ENCODE data around the gene MSANTD2.

MSANTD2 gene

DNA sequence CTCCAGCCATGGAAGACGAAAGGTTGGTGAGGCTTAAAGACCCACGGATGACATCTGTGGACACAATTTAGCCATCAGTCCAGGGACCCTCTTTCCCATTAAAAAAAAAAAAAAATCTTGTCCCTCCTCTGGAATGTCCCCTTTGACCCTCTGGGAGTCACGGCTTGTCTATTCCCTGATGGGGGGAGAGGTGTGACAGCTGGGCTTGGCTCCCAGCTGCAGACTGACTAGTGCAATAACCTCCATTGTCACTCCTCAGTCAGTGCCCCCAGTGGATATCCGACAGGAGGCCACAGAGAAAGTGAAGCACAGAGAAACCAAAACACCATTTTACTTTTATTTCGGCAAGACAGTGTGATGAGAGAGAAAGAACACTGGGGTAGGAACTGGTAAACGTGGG is 45.5 kb downstream of the MSANTD2 start:
- no peak overlapping the region for H3K4me3 ChIP-seq (ENCODE audit: control insufficient read depth, low read depth, low read length)
- TF ChIP-seq, protein P1, sequence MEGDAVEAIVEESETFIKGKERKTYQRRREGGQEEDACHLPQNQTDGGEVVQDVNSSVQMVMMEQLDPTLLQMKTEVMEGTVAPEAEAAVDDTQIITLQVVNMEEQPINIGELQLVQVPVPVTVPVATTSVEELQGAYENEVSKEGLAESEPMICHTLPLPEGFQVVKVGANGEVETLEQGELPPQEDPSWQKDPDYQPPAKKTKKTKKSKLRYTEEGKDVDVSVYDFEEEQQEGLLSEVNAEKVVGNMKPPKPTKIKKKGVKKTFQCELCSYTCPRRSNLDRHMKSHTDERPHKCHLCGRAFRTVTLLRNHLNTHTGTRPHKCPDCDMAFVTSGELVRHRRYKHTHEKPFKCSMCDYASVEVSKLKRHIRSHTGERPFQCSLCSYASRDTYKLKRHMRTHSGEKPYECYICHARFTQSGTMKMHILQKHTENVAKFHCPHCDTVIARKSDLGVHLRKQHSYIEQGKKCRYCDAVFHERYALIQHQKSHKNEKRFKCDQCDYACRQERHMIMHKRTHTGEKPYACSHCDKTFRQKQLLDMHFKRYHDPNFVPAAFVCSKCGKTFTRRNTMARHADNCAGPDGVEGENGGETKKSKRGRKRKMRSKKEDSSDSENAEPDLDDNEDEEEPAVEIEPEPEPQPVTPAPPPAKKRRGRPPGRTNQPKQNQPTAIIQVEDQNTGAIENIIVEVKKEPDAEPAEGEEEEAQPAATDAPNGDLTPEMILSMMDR (conservative IDR thresholded peaks at IDR 0.05; ENCODE audit: control insufficient read depth, insufficient read depth, low read depth, low read length): no peak
- DNase-seq (ENCODE audit: low read depth): no peak

DNA sequence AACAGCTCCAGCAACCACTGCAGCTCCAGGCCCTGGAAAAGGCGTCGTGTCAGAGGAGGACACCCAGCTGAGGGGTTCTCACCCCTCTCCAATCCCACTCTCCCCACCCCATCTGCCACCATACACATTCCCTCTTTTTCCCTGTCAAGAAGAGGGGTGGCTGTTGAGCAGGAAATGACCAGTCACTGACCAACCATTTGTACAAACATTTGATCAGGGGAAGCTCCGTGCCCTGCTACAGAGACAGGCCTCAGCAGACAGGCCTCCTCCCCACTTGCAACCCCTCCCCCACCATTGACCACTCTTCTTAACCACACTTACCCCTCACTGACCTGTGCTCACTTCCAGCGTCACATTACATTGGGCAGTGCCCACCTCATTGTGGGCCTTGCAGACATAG is 45.9 kb downstream of the MSANTD2 start:
- no peak for DNase-seq (ENCODE audit: low read depth)
- H3K4me3 ChIP-seq (ENCODE audit: control insufficient read depth, low read depth, low read length): no peak overlapping the region
- TF ChIP-seq, protein P1 (conservative IDR thresholded peaks at IDR 0.05; ENCODE audit: control insufficient read depth, insufficient read depth, low read depth, low read length): no peak

DNA sequence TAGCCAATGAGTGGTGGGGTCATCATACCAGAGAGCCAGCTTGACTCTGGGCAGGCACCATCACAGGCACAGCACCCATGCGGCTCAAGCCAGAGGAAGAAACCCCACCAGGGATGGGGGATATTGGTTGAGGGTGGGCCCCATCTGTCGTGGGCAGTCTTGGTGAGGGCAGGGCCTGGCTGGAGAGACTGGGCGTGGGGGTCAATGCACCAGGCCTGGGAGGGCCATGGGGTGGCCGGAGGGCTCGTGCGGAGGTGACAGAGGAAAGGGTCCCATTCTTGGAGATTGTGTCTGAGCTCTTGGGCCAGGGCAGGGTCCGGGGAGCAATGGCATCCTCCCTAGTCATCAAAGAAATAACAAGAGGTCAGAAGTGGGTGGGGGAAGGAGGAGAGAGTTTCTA is 46.6 kb downstream of the MSANTD2 start:
- TF ChIP-seq, protein P1 (conservative IDR thresholded peaks at IDR 0.05; ENCODE audit: control insufficient read depth, insufficient read depth, low read depth, low read length): no peak
- no peak for DNase-seq (ENCODE audit: low read depth)
- no peak overlapping the region for H3K4me3 ChIP-seq (ENCODE audit: control insufficient read depth, low read depth, low read length)

DNA sequence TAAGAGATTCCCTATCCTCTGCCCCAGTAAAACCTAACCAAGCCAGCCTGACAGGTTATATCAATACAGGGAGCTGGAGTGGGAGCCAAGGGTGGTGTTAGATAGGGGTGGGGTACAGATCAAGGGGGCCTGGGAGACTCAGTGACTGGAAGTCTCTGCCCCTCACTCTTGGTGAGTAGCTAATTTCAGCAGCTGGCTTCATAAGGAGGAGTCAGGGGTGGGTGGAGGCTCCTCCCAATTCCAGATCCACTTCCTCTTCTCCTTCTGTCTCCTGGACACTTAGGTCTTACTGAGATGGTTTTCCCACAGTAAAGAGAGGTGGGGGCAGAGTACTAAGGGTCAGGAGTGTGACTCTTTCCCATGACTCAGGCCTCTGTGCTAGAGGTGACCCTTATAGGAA is 47.0 kb downstream of the MSANTD2 start:
- no peak overlapping the region for H3K4me3 ChIP-seq (ENCODE audit: control insufficient read depth, low read depth, low read length)
- TF ChIP-seq, protein P1 (conservative IDR thresholded peaks at IDR 0.05; ENCODE audit: control insufficient read depth, insufficient read depth, low read depth, low read length): no peak
- no peak for DNase-seq (ENCODE audit: low read depth)

DNA sequence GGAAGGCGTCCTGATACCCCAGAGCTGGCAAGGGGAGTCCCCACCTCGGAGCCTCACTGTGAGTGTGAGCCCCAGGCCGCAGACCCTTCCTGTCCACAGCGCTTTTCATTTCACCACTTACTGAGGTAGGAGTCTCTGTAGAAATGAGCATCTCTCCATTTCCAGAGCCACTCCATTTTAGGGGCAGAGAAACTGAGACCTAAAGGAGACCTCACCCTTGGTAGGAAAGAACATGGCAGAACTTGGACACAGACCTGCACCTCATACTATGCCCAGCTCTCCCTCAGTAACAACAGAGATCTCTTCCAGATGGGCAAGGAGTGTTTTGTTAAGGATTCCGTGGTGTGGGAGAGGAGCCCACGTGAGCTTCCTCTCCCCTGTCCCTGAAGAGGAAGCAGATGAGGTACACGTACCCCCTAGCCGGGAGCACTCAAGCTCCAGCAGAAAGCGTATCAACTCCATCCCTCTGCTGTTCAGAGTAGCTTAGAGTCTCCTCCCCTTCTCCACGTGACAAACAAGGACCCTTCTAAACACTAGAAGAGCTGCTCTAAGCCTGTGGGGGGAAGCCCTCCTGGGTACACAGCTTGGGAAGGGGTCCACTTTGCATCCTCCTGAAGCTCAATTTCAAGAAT is 47.6 kb downstream of the MSANTD2 start:
- TF ChIP-seq, protein P1 (conservative IDR thresholded peaks at IDR 0.05; ENCODE audit: control insufficient read depth, insufficient read depth, low read depth, low read length): no peak
- no peak for DNase-seq (ENCODE audit: low read depth)
- H3K4me3 ChIP-seq (ENCODE audit: control insufficient read depth, low read depth, low read length): no peak overlapping the region

DNA sequence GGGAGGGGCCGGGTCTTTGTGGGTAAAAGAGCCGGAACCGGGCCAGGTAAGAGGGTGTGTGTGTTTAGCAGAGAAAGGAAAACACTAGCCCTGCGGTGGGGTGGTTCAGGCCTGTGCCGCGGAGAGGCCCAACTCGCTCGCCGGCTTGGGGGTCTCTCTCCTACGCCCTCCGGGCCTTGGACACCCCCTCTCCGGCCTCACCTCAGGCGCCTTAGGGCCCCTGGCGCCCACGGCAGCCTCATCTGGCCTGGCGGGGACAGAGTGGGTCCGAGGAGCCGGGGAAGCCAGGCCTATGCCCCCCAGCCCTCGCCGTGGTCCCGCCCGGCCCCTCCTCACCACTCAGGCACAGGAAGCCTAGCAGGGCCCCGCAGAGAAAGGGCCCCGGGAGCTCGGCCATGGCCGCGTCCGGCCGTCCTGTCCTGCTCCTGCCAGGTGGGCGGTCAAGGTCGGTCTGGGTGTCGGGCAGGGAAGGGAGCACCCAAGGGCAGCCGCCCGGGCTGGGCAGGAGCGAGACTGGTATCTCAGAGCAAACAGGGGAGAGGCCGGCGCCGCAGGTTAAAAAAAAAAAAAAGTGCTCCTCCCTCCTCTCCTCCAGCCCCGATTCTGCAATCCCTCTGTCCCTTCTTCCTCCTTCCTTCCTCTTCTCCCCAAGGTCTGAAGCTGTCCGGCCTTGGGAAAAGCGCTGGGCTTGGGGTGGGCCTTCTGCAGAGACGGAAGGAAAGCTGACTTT is 48.3 kb downstream of the MSANTD2 start, which contains the start of gene VSIG2:
Gene VSIG2 (minus strand): TSS at position 515 of the 730 bp plus-strand sequence. CDS start 118 bp downstream, at position 397.
- no peak within 1 kb of the TSS for H3K4me3 ChIP-seq (ENCODE audit: control insufficient read depth, low read depth, low read length)
- DNase-seq (ENCODE audit: low read depth): no peak
- TF ChIP-seq, protein P1 (conservative IDR thresholded peaks at IDR 0.05; ENCODE audit: control insufficient read depth, insufficient read depth, low read depth, low read length): no peak
